HL-60 (cell line): ENCODE data around the gene CLEC18A.
"Not testable (repeated sequence)": the region's sequence is repeated elsewhere in the genome, so short reads cannot be mapped to it uniquely, and the experiment has no call there.

Experiments used
- CTCF ChIP-seq: IDR thresholded peaks from one replicate; pipeline ENCODE4 v1.5.1; 2011; ENCODE audit warnings: low read length, control low read depth, inconsistent platforms; ENCODE audit not compliant: insufficient read depth
- GABPA ChIP-seq: IDR thresholded peaks from 2 replicates; pipeline ENCODE4 v1.6.1; 2012; ENCODE audit warnings: low read depth
- POLR2AphosphoS5 ChIP-seq: IDR thresholded peaks from 2 replicates; pipeline ENCODE4 v1.6.1; 2012; ENCODE audit warnings: low read depth
- REST ChIP-seq: IDR thresholded peaks from 2 replicates; pipeline ENCODE4 v1.6.1; 2012; ENCODE audit warnings: low read depth; ENCODE audit not compliant: insufficient replicate concordance

DNA sequence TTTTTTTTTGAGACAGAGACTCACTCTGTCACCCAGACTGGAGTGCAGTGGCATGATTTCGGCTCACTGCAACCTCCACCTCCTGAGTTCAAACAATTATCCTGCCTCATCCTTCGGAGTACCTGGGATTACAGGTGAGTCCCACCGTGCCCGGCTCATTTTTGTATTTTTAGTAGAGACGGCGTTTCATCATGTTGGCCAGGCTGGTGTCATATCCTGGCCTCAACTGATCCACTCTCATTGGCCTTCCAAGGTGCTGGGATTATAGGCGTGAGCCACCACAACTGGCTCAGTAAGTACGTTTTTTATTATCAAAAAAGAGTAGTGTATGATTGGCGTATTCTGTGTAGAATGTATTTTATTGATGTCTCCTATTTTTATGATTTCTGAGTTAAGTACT lies 48.7 kb downstream of the CLEC18A start:
- TF ChIP-seq CTCF, REST, POLR2AphosphoS5, GABPA: not testable (repeated sequence)
